ENCODE data around the gene TBP.

The TBP gene

GRCh38 chr6:170535004-170535403 lies 19.2 kb upstream of the TBP start:
- TF ChIP-seq YY1 (IDR thresholded peaks at IDR 0.05; ENCODE audit: low read depth) = no peak
- TF ChIP-seq NFIC (IDR thresholded peaks at IDR 0.05) = no peak
- TF ChIP-seq TEAD4 (IDR thresholded peaks at IDR 0.05) = no peak
- TF ChIP-seq FOXM1 (IDR thresholded peaks at IDR 0.05; ENCODE audit: borderline replicate concordance, low read depth) = no peak
- TF ChIP-seq REST (IDR thresholded peaks at IDR 0.05; ENCODE audit: low read depth) = no peak
- TF ChIP-seq USF1 (IDR thresholded peaks at IDR 0.05) = no peak
- TF ChIP-seq CREB1 (IDR thresholded peaks at IDR 0.05; ENCODE audit: low read depth) = no peak

- TF ChIP-seq FOXM1 (IDR thresholded peaks at IDR 0.05; ENCODE audit: borderline replicate concordance, low read depth) (no peak), EP300 (IDR thresholded peaks at IDR 0.05; ENCODE audit: borderline replicate concordance) (no peak), TAF1 (IDR thresholded peaks at IDR 0.05; ENCODE audit: low read depth) (no peak), MAX (IDR thresholded peaks at IDR 0.05) (no peak), CEBPB (IDR thresholded peaks at IDR 0.05) (no peak), NFIC (IDR thresholded peaks at IDR 0.05) (no peak), EGR1 (IDR thresholded peaks at IDR 0.05) (no peak), TEAD4 (IDR thresholded peaks at IDR 0.05) (no peak), ZBTB7A (IDR thresholded peaks at IDR 0.05; ENCODE audit: low read depth) (no peak), REST (IDR thresholded peaks at IDR 0.05; ENCODE audit: low read depth) (no peak), USF1 (IDR thresholded peaks at IDR 0.05) (no peak), TCF12 (IDR thresholded peaks at IDR 0.05; ENCODE audit: low read depth) (no peak)
These were observed 17.5 kb upstream of the TBP start for GRCh38 chr6:170536671-170537070.

GRCh38 chr6:170537329-170537728 lies 16.8 kb upstream of the TBP start:
- no peak for TF ChIP-seq EP300 (IDR thresholded peaks at IDR 0.05; ENCODE audit: borderline replicate concordance)
- no peak for TF ChIP-seq TAF1 (IDR thresholded peaks at IDR 0.05; ENCODE audit: low read depth)
- TF ChIP-seq CREB1 (IDR thresholded peaks at IDR 0.05; ENCODE audit: low read depth) = no peak
- no peak for TF ChIP-seq REST (IDR thresholded peaks at IDR 0.05; ENCODE audit: low read depth)
- no peak for TF ChIP-seq EGR1 (IDR thresholded peaks at IDR 0.05)
- no peak for TF ChIP-seq ZBTB7A (IDR thresholded peaks at IDR 0.05; ENCODE audit: low read depth)
- TF ChIP-seq CEBPB (IDR thresholded peaks at IDR 0.05) = no peak
- TF ChIP-seq YY1 (IDR thresholded peaks at IDR 0.05; ENCODE audit: low read depth) = no peak

GRCh38 chr6:170542031-170542719 lies 12.0 kb upstream of the TBP start:
- no peak for TF ChIP-seq EGR1 (IDR thresholded peaks at IDR 0.05)
- TF ChIP-seq FOXM1 (IDR thresholded peaks at IDR 0.05; ENCODE audit: borderline replicate concordance, low read depth) = no peak
- TF ChIP-seq TEAD4 (IDR thresholded peaks at IDR 0.05) = no peak
- TF ChIP-seq MAX (IDR thresholded peaks at IDR 0.05) = no peak
- no peak for TF ChIP-seq TAF1 (IDR thresholded peaks at IDR 0.05; ENCODE audit: low read depth)
- TF ChIP-seq REST (IDR thresholded peaks at IDR 0.05; ENCODE audit: low read depth) = no peak
- TF ChIP-seq NFIC (IDR thresholded peaks at IDR 0.05) = no peak

Measured in Ishikawa (cell line).